HepG2 (cell line): ENCODE measurements around the gene BABAM2.

Experiments
- ATF3 ChIP-seq: sonication (generic); formaldehyde crosslinking; IDR thresholded peaks from 2 replicates; pipeline ENCODE4 v1.4.0; 2020; ENCODE audit warnings: missing genetic modification reagents
- CEBPG ChIP-seq: IDR thresholded peaks from 2 replicates; pipeline ENCODE4 v1.6.1; 2016
- CTCF ChIP-seq: sonication (generic); formaldehyde crosslinking; IDR thresholded peaks from 2 replicates; pipeline ENCODE4 v1.5.0; 2020; ENCODE audit warnings: mild to moderate bottlenecking, missing genetic modification reagents, moderate library complexity
- DDIT3 ChIP-seq: sonication (generic); formaldehyde crosslinking; IDR thresholded peaks from 2 replicates; pipeline ENCODE4 v1.4.0; 2020; ENCODE audit warnings: mild to moderate bottlenecking, missing genetic modification reagents
- EP300 ChIP-seq, 3 experiments: sonication (generic) in 1 of 3; formaldehyde crosslinking in 1 of 3; IDR thresholded peaks; 2 replicates each; pipeline versions ENCODE4 v1.5.1 to v1.6.1; 2011 to 2020; ENCODE audit warnings: low read depth in 2 of 3, low read length in 2 of 3, borderline replicate concordance in 1 of 3, improper control_type of control experiment in 1 of 3, mild to moderate bottlenecking in 1 of 3, missing genetic modification reagents in 1 of 3, moderate library complexity in 1 of 3
- IKZF4 ChIP-seq: sonication (generic); formaldehyde crosslinking; IDR thresholded peaks from 2 replicates; pipeline ENCODE4 v1.5.1; 2020; ENCODE audit warnings: borderline replicate concordance, mild to moderate bottlenecking, low read depth, missing genetic modification reagents; ENCODE audit errors: not compliant biosample characterization
- JUN ChIP-seq: sonication (generic); formaldehyde crosslinking; IDR thresholded peaks from 2 replicates; pipeline ENCODE4 v1.4.0; 2020; ENCODE audit warnings: mild to moderate bottlenecking, missing genetic modification reagents
- MEIS1 ChIP-seq: sonication (generic); formaldehyde crosslinking; IDR thresholded peaks from 2 replicates; pipeline ENCODE4 v1.9.0; 2021; ENCODE audit warnings: mild to moderate bottlenecking, missing genetic modification reagents, moderate library complexity, borderline replicate concordance
- SIX1 ChIP-seq: sonication (generic); formaldehyde crosslinking; IDR thresholded peaks from 2 replicates; pipeline ENCODE4 v1.4.0; 2020; ENCODE audit warnings: missing genetic modification reagents, borderline replicate concordance
- ZNF143 ChIP-seq: sonication (generic); formaldehyde crosslinking; IDR thresholded peaks from 2 replicates; pipeline ENCODE4 v1.4.0; 2020; ENCODE audit warnings: missing genetic modification reagents
- ZNF687 ChIP-seq: sonication (generic); formaldehyde crosslinking; IDR thresholded peaks from 2 replicates; pipeline ENCODE4 v1.5.1; 2020; ENCODE audit warnings: mild to moderate bottlenecking, missing genetic modification reagents, moderate library complexity
- ZNF788 ChIP-seq: sonication (generic); formaldehyde crosslinking; IDR thresholded peaks from 2 replicates; pipeline ENCODE4 v1.5.0; 2020; ENCODE audit warnings: mild to moderate bottlenecking, missing genetic modification reagents, borderline replicate concordance
- TF ChIP-seq, protein P1 (sequence below): IDR thresholded peaks from 2 replicates; pipeline ENCODE4 v1.6.1; 2016
- TF ChIP-seq, protein P2 (sequence below): sonication (generic); formaldehyde crosslinking; IDR thresholded peaks from 2 replicates; pipeline ENCODE4 v1.4.0; 2020; ENCODE audit warnings: missing genetic modification reagents

GRCh38 chr2:28046921-28047320 is 156.4 kb downstream of the BABAM2 start:
- TF ChIP-seq ZNF687 (CRISPR knock-in tag) = no peak
- no peak for TF ChIP-seq MEIS1 (CRISPR knock-in tag)
- TF ChIP-seq, protein P1, sequence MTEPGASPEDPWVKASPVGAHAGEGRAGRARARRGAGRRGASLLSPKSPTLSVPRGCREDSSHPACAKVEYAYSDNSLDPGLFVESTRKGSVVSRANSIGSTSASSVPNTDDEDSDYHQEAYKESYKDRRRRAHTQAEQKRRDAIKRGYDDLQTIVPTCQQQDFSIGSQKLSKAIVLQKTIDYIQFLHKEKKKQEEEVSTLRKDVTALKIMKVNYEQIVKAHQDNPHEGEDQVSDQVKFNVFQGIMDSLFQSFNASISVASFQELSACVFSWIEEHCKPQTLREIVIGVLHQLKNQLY (CRISPR knock-in tag) = no peak
- TF ChIP-seq, protein P2, sequence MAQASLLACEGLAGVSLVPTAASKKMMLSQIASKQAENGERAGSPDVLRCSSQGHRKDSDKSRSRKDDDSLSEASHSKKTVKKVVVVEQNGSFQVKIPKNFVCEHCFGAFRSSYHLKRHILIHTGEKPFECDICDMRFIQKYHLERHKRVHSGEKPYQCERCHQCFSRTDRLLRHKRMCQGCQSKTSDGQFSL = no peak
- no peak for TF ChIP-seq CEBPG (CRISPR knock-in tag)
- TF ChIP-seq IKZF4 (CRISPR knock-in tag) = no peak
- TF ChIP-seq CTCF = no peak
- TF ChIP-seq ATF3 (CRISPR knock-in tag) = no peak
- no peak for TF ChIP-seq EP300 (IDR thresholded peaks at IDR 0.05; ENCODE audit: low read depth in 2 of 2, low read length in 2 of 2)
- TF ChIP-seq EP300 (CRISPR knock-in tag; IDR thresholded peaks at IDR 0.05; ENCODE audit: borderline replicate concordance) = no peak
- no peak for TF ChIP-seq ZNF143 (CRISPR knock-in tag)
- TF ChIP-seq DDIT3 (CRISPR knock-in tag) = no peak
- TF ChIP-seq ZNF788 (CRISPR knock-in tag) = no peak
- no peak for TF ChIP-seq SIX1
- no peak for TF ChIP-seq JUN (CRISPR knock-in tag)
